GM19023 (cell line): ENCODE data around the gene NRL.
"Not testable (repeated sequence)": the region's sequence is repeated elsewhere in the genome, so short reads cannot be mapped to it uniquely, and the experiment has no call there.

Experiments used
- ATAC-seq: cut with Tn5 transposase; IDR thresholded peaks from one replicate; pipeline ENCODE4 v1.9.1; 2021; ENCODE audit warnings: mild to moderate bottlenecking, moderate library complexity; ENCODE audit not compliant: unreplicated experiment

Gene NRL

GRCh38 chr14:24054646-24055045 lies 60.1 kb downstream of the NRL start:
- ATAC-seq = no peak

- ATAC-seq = no peak
Observed at GRCh38 chr14:24054324-24054641, 60.5 kb downstream of the NRL start.

GRCh38 chr14:24053548-24054323 lies 61.0 kb downstream of the NRL start:
- no peak for ATAC-seq

- ATAC-seq = no peak
Observed at GRCh38 chr14:24052656-24053547, 61.8 kb downstream of the NRL start.

- ATAC-seq = peak; percentile 74
Observed at GRCh38 chr14:24051789-24052655, 62.7 kb downstream of the NRL start, which contains the start of gene CARMIL3. Gene CARMIL3 (plus strand): TSS chr14:24052009. CDS start chr14:24052154, 145 bp downstream.

- peak; percentile 13 for ATAC-seq
Observed at GRCh38 chr14:24051176-24051788, 63.5 kb downstream of the NRL start.

- ATAC-seq = not testable (repeated sequence)
Observed at GRCh38 chr14:24050753-24051152, 64.0 kb downstream of the NRL start.

- not testable (repeated sequence) for ATAC-seq
Observed at GRCh38 chr14:24049002-24049401, 65.7 kb downstream of the NRL start.

- ATAC-seq = no peak
Observed at GRCh38 chr14:24042746-24043145, 72.0 kb downstream of the NRL start.

GRCh38 chr14:24040692-24041091 lies 74.1 kb downstream of the NRL start:
- no peak for ATAC-seq

- ATAC-seq = no peak
Observed at GRCh38 chr14:24038686-24039085, 76.1 kb downstream of the NRL start.

- no peak for ATAC-seq
Observed at GRCh38 chr14:24037658-24038037, 77.1 kb downstream of the NRL start.

GRCh38 chr14:24036963-24037657 lies 77.6 kb downstream of the NRL start:
- not testable (repeated sequence) for ATAC-seq

GRCh38 chr14:24036169-24036962 lies 78.4 kb downstream of the NRL start:
- ATAC-seq = peak; percentile 79

- peak; percentile 16 for ATAC-seq
Observed at GRCh38 chr14:24035769-24036168, 79.0 kb downstream of the NRL start.

GRCh38 chr14:24032727-24033418 lies 81.9 kb downstream of the NRL start:
- no peak for ATAC-seq

GRCh38 chr14:24031331-24031730 lies 83.4 kb downstream of the NRL start:
- not testable (repeated sequence) for ATAC-seq

- not testable (repeated sequence) for ATAC-seq
Observed at GRCh38 chr14:24029687-24030086, 85.1 kb downstream of the NRL start.
